Pancreas (tissue), 10 donors: ENCODE measurements around the gene NCS1. TPM values are rescaled to one million over a fixed set of nuclear protein-coding genes. Genes with fewer than 3 reads are reported as not detected.

Source experiments
- ATAC-seq, 4 donors: fragments of 200-7000 bp; cut with Tn5 transposase; one replicate each; pipeline versions ENCODE4 v1.8.0 to v1.9.1; 2020; ENCODE audit warnings: mild to moderate bottlenecking in 4 of 4, moderate library complexity in 4 of 4
- DNase-seq, 6 donors: peaks; one replicate each; pipeline ENCODE4 v3.0.0-alpha.2; 2020
- FAIRE-seq: peaks from 2 replicates; lab custom pipeline; 2012; peaks lifted over from hg19 to GRCh38; lab: Jason Lieb, UNC
- H3K27ac ChIP-seq, 4 donors: fragments of 200-600 bp; sonication (generic); 1 replicate in 3 of 4; 2 replicates in 1 of 4; pipeline versions ENCODE4 v1.5.0 to v1.8.0; 2020
- H3K27me3 ChIP-seq, 4 donors: fragments of 200-600 bp; one replicate each; pipeline ENCODE4 v1.8.0; 2021
- H3K36me3 ChIP-seq, 3 donors: fragments of 200-600 bp; sonication (generic) in 1 of 3; one replicate each; pipeline versions ENCODE4 v1.5.0 to v1.8.0; 2020 to 2021
- H3K4me1 ChIP-seq, 3 donors: fragments of 200-600 bp; one replicate each; pipeline ENCODE4 v1.8.0; 2021
- H3K4me3 ChIP-seq, 4 donors: fragments of 200-600 bp; sonication (generic) in 2 of 4; one replicate each; pipeline versions ENCODE4 v1.5.0 to v1.8.0; 2020 to 2021
- H3K9me3 ChIP-seq, 4 donors: fragments of 200-600 bp; one replicate each; pipeline ENCODE4 v1.8.0; 2021
- CTCF ChIP-seq, 4 donors: fragments of 200-600 bp; sonication (generic) in 3 of 4; IDR thresholded peaks; one replicate each; pipeline versions ENCODE4 v1.5.0 to v1.8.0; 2021; ENCODE audit warnings: antibody characterized with exemption in 4 of 4
- WGBS, 2 donors: extraction: QIAGEN DNeasy Blood & Tissue Kit; methylation state at CpG; one replicate each; pipeline ENCODE4 v1.1.7; 2013; 5-methylcytosine and 5-hydroxymethylcytosine counted together
- intact Hi-C, 3 donors: fragments of 100-400 bp; cut with DNase I; formaldehyde crosslinking; loops; one replicate each; pipeline versions ENCODE4 v1.11.1 to v1.14.2; 2022
- polyA plus RNA-seq, 2 donors: library from polyadenylated mRNA; stranded (reverse); fragments of 200-250 nt; gene quantifications; one replicate each; pipeline ENCODE4 v1.2.3, GENCODE V29; 2013
- total RNA-seq, 6 donors: library from RNA; stranded (reverse); fragmentation: NEBNext Ultra II Directional in 4 of 6; extraction: Animal tissue kit (Norgen Biotek cat#: 25700) in 4 of 6; gene quantifications; one replicate each; pipeline versions ENCODE4 v1.2.1 to v1.2.4, GENCODE V29; 2021 to 2023
- donor health status: healthy with polysubstance abuse.
- donor health status: DM: no; HTN: no; CAD: no; lungs with moderate emphysema.
- donor health status: DM: no; HTN: no; CAD: no.
- donor health status: control.
- donor health status: control.
- donor health status: Bipolar disorder and iron deficiency.
- donor health status: DM: yes; HTN: yes; CAD: no.
- donor health status: DM: no; HTN: no; CAD: no.
- donor health status: DM: no; HTN: no; CAD: no.
- donor health status: DM: yes; HTN: yes; CAD: no.

The NCS1 gene
- total and polyA plus RNA-seq, 8 donors, result 3.0 to 8.6 (median 4.9) TPM

DNA sequence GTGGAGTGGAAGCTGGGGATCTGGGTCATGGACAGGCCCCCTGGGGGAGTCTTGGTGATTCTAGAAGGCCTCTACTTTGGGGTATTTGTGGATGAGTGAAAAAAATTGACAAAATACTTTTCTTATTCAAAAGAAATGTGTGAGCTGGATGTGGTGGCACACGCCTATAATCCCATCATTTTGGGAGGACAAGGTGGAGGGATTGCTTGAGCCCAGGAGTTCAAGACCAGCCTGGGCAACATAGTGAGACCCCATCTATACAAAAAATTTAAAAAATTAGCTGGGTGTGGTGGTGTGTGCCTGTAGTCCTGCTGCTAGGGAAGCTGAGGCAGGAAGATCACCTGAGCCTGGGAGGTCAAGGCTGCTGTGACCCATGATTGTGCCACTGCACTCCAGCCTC lies 6.6 kb upstream of the NCS1 start:
- ATAC-seq (no peak), DNase-seq (no peak), FAIRE-seq (no peak)
- Histone ChIP-seq H3K9me3 (no peaks in the 10 kb centered on the region), H3K4me3 (no peak overlapping the region), H3K27me3 (no peaks in the 10 kb centered on the region), H3K36me3 (no peaks in the 10 kb centered on the region), H3K4me1 (no peaks in the 10 kb centered on the region), H3K27ac (no peak overlapping the region)
- intact Hi-C loops, result loop anchor here in 1 of 3 donors (5.0 kb wide), 1 partner anchor 72 kb away; no protein-coding TSS in a partner anchor
- no peak for TF ChIP-seq CTCF (IDR thresholded peaks at IDR 0.05)
- WGBS, 2 donors, result 94 to 96% methylated on average over 1 of the region's 1 CpG

DNA sequence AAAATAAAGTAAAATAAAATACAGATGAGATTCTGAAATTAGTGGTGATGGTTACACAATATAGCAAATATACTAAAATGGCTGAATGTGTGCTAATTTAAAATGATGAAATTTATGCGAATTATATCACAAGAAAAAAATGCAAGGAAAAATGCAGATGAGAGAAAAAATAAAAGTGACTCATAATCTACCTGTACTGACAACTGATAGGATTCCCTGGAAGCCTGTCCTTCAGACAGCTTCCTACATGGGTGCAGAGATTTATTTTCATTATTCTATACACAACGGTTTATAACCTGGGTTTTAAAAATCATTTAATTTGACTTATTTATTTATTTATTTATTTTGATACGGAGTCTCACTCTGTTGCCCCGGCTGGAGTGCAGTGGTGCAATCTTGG lies 5.8 kb upstream of the NCS1 start:
- ATAC-seq (no peak), FAIRE-seq (no peak), DNase-seq (no peak)
- H3K4me1 ChIP-seq, result no peaks in the 10 kb centered on the region
- H3K27ac ChIP-seq, result no peak overlapping the region
- H3K4me3 ChIP-seq, result no peak overlapping the region
- no peaks in the 10 kb centered on the region for H3K9me3 ChIP-seq
- no peak for TF ChIP-seq CTCF (IDR thresholded peaks at IDR 0.05)
- H3K27me3 ChIP-seq, result no peaks in the 10 kb centered on the region
- no peaks in the 10 kb centered on the region for H3K36me3 ChIP-seq
- 78 to 90% methylated on average over 4 of the region's 4 CpGs for WGBS, 2 donors
- intact Hi-C loops, result loop anchor here in 1 of 3 donors (5.0 kb wide), 1 partner anchor 71 kb away; no protein-coding TSS in a partner anchor

DNA sequence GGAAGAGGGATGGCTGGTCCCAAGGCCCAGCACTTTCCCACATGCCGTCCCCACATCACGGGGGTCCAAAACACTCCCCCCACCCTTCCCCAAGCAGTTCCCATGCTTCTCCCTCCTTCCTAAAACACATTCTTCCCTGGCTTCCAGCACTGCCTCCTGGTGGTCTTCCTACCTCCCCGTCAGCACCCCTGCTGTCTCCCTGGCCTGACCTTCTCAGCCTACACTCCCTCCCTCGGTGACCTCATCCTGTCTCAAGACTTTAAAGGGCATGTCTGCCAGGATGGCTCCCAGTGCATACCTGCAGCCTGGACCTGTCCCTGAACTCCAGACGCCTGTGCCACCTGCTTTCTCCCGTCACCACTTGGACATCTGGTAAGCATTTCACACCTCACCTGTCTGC lies 4.3 kb upstream of the NCS1 start:
- no peaks in the 10 kb centered on the region for H3K27me3 ChIP-seq
- no peak for ATAC-seq
- no peaks in the 10 kb centered on the region for H3K9me3 ChIP-seq
- H3K4me3 ChIP-seq, result no peak overlapping the region
- H3K27ac ChIP-seq, result no peak overlapping the region
- TF ChIP-seq CTCF (IDR thresholded peaks at IDR 0.05), result no peak
- no peaks in the 10 kb centered on the region for H3K4me1 ChIP-seq
- FAIRE-seq, result no peak
- H3K36me3 ChIP-seq, result no peaks in the 10 kb centered on the region
- intact Hi-C loops, result loop anchor here in 1 of 3 donors (5.0 kb wide), 1 partner anchor 69 kb away; no protein-coding TSS in a partner anchor
- DNase-seq, result no peak
- 68 to 69% methylated on average over 6 of the region's 6 CpGs for WGBS, 2 donors

DNA sequence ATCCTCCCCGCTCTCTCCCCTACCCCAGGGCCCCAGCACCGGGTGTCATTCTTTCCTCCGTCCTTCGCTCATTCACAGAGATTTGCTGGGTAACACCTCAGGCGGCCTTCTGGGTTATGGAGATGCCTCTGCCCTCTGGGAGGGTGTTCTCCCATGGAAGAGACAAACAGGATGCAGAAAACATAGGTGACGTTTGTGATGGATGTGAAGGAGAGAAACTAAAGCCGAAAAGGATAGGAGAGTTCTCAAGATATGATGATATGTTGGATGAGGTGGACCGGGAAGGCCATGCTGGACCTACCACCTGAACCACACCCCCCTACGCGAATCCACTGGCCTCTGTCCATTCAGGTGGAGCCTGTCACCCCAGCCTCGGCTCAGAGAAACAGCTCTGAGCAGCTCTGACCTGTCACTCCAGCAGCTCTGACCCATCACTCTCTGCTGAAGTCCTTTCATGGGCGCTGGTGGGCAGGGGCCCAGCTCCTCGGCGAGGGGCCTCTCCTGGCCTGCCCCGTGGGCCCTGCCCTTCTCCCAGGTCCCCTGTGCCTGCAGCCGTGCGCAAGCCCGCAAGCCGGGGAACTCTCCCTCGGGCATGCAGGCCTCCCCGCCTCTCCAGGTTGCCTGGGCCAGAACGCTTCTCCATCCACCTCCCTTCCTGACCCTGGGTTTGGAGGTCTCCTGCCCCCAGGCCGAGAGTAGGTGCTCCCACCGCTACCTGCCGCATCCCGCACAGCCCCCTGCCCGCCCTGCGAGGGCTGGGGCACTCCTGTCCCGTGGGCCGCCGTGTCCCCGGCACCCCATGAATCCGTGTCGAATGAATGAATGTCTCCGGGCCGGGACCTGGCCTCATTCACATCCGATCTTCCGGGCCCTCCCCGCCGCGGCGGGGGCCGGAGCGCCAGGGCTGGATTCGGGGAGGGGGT lies 717 bp upstream of the NCS1 start:
- no peak for TF ChIP-seq CTCF (IDR thresholded peaks at IDR 0.05)
- 35 to 36% methylated on average over 45 of the region's 45 CpGs for WGBS, 2 donors
- no peak for FAIRE-seq
- Histone ChIP-seq H3K4me3 (peak overlapping the region in 3 of 4 donors; percentile 30 to 57 (median 46)), H3K27me3 (no peaks in the 10 kb centered on the region), H3K9me3 (no peaks in the 10 kb centered on the region), H3K36me3 (no peaks in the 10 kb centered on the region), H3K27ac (no peak overlapping the region), H3K4me1 (no peaks in the 10 kb centered on the region)
- ATAC-seq, result peak; percentile 7 to 25 (median 16)
- peak in 2 of 6 donors; percentile 45 to 76 for DNase-seq
- intact Hi-C loops, result no loop called here
